Measurements from ENCODE around the gene INSIG1.

Gene INSIG1

DNA sequence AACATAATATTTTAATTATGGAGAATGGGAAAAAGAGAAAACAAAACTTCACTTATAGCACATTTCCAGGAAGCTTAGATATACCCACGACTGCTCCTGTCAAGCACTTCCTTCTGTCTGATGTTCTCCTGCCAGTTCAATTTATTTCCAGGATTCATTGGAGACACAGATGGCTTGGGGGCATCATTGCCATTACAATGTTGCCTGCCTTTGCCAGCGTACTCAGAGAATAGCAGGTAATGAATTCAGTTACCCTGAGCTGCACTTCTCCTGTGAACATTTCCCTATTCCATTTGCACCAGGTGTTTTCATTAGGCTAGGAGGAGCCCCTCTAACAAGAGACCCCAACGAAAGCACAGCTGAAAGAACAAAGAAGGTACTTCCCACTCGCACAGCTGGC lies 33.7 kb downstream of the INSIG1 start:
- no peaks in the 10 kb centered on the region for H3K36me3 ChIP-seq (ENCODE audit: control insufficient read depth, insufficient read depth, low read length)
- no peaks in the 10 kb centered on the region for H3K4me1 ChIP-seq (ENCODE audit: control insufficient read depth, insufficient read depth, low read length)
- no peak overlapping the region for H3K4me3 ChIP-seq (ENCODE audit: low read length)
- no peaks in the 10 kb centered on the region for H3K27me3 ChIP-seq (ENCODE audit: control insufficient read depth, insufficient read depth, low read length)
- H3K27ac ChIP-seq (ENCODE audit: low read depth, low read length) = no peak overlapping the region
- H3K9ac ChIP-seq (ENCODE audit: low read length) = no peak overlapping the region

DNA sequence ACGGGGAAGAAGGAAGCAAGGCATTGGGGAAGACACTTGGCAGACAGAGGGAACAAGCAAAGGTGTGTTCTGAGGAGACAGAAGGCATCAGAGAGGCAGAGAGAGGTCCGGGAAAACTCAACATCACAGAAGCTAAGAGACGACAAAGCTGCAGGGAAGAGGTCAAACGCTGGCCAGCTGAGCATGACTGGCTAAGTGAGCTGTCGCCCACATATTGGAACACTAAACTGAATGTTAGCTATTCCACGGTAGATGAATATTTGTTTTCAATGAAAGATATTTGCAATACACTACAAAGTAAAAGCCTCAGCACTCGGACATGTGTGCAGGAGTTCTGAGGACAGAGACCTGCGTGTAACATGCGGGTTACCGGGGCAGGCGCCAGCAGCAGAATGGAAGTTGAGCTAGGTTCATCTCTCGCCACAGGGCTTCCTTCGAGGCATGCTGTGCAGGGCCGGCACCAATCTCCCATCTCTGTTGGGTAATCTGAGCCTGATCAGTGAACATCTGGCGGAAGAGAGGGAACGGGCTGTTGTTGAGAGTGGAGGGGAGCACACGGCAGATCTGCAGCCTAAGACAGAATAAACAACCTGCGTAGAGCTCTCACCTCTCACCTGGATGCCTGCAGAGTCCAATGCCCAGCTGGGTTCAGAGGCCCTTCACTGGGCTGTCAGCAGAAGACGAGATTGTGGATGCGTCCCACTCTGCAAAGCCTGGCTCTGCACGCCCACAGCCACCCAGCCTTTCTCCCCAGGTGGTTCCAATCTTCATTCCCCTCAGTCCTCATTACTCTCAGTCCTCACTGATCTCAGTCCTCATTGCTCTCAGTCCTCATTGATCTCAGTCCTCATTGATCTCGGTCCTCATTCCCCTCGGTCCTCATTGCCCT lies 35.9 kb downstream of the INSIG1 start:
- H3K36me3 ChIP-seq (ENCODE audit: control insufficient read depth, insufficient read depth, low read length) = no peaks in the 10 kb centered on the region
- no peak overlapping the region for H3K27ac ChIP-seq (ENCODE audit: low read depth, low read length)
- H3K27me3 ChIP-seq (ENCODE audit: control insufficient read depth, insufficient read depth, low read length) = no peaks in the 10 kb centered on the region
- no peak overlapping the region for H3K9ac ChIP-seq (ENCODE audit: low read length)
- H3K4me1 ChIP-seq (ENCODE audit: control insufficient read depth, insufficient read depth, low read length) = no peaks in the 10 kb centered on the region
- no peak overlapping the region for H3K4me3 ChIP-seq (ENCODE audit: low read length)

DNA sequence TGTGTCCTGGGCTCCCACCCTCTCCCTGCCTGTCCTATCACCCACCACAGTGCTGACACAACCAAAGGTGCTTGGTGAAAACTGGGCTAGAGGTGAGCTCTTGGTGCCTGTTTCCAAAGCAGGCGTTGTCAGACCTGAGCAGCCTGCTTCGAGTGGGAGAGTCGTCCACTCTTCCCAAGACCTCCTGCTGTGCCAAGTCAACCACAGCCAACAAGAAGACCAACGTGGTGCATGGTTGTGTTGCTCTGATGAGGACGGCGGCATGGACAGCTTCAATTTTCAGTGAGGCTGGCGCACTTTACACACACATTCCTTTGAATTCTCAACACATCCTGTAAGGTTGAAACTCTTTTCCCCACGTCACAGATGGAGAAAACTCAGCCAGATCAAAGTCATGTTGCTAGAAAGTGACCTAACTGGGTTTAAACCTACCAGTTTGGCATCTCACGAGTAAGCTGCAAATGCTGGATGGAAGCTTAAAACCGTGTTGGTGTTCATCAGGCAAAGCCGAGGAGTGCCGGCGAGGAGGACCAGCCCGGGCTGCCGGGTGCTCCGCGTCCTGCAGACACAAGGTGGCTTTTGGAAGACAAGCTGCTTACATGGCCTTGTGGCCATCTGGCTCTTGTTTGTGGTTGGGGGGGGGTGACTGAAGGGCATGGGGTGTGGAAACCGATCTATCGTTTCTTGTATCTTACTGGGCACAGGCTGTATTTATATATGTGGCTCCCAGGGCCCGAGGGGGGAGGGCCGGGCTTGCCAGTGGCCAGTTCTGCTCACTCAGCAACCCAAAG lies 39.3 kb downstream of the INSIG1 start:
- Histone ChIP-seq H3K4me1 (ENCODE audit: control insufficient read depth, insufficient read depth, low read length) (no peaks in the 10 kb centered on the region), H3K27me3 (ENCODE audit: control insufficient read depth, insufficient read depth, low read length) (no peaks in the 10 kb centered on the region), H3K4me3 (ENCODE audit: low read length) (no peak overlapping the region), H3K9ac (ENCODE audit: low read length) (no peak overlapping the region), H3K27ac (ENCODE audit: low read depth, low read length) (no peak overlapping the region), H3K36me3 (ENCODE audit: control insufficient read depth, insufficient read depth, low read length) (no peaks in the 10 kb centered on the region)

DNA sequence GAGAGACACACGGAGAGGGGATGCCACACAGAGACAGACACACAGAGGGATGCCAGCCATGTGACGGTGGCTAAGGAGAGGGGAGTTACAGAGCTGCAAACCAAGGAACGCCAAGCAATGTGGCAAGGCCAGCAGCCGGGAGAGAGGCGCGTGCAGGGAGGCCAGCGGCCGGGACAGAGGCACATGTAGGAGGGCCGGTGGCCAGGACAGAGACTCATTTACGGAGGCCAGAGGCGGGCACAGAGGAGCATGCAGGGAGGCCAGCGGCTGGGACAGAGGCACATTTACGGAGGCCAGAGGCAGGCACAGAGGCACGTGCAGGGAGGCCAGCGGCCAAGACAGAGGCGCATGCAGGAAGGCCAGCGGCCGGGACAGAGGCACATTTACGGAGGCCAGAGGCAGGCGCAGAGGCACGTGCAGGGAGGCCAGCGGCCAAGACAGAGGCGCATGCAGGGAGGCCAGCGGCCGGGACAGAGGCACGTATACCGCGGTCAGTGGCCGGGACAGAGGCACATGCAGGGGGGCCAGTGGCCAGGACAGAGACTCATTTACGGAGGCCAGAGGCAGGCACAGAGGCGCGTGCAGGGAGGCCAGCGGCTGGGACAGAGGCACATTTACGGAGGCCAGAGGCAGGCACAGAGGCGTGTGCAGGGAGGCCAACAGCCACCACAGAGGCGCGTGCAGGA lies 40.4 kb downstream of the INSIG1 start:
- no peaks in the 10 kb centered on the region for H3K36me3 ChIP-seq (ENCODE audit: control insufficient read depth, insufficient read depth, low read length)
- H3K9ac ChIP-seq (ENCODE audit: low read length) = no peak overlapping the region
- H3K27me3 ChIP-seq (ENCODE audit: control insufficient read depth, insufficient read depth, low read length) = no peaks in the 10 kb centered on the region
- no peak overlapping the region for H3K27ac ChIP-seq (ENCODE audit: low read depth, low read length)
- H3K4me1 ChIP-seq (ENCODE audit: control insufficient read depth, insufficient read depth, low read length) = no peaks in the 10 kb centered on the region
- H3K4me3 ChIP-seq (ENCODE audit: low read length) = no peak overlapping the region

DNA sequence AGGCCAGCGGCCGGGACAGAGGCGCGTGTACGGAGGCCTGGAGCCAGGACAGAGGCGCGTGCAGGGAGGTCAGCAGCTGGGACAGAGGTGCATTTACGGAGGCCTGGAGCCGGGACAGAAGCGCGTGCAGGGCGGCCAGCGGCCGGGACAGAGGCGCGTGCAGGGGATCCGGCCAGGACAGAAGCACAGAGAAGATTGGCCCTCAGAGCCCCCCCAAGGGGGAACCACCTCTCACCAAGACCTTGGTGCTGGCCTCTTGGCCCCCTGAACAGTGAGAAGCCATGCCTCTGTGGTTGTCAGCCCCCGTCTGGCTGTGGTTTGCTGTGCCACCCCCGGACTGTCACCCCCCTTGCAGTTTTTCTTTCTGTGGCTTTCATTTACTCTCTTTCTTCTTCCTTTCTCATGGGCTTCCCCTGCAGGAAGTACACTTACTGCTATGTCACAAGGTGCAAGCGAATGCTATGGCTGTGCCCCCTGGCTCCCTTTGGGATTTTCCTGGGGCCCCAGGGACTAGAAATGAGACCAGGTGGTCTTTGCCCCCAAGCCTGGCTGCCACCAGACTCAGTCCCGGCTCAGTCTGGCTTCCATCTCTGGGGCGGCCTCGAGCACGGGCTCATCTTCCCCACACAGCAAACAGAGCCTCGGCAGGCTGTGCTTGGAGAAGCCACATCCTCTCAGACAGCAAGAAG lies 41.1 kb downstream of the INSIG1 start:
- Histone ChIP-seq H3K9ac (ENCODE audit: low read length) (no peak overlapping the region), H3K27me3 (ENCODE audit: control insufficient read depth, insufficient read depth, low read length) (no peaks in the 10 kb centered on the region), H3K4me3 (ENCODE audit: low read length) (no peak overlapping the region), H3K4me1 (ENCODE audit: control insufficient read depth, insufficient read depth, low read length) (no peaks in the 10 kb centered on the region), H3K27ac (ENCODE audit: low read depth, low read length) (no peak overlapping the region), H3K36me3 (ENCODE audit: control insufficient read depth, insufficient read depth, low read length) (no peaks in the 10 kb centered on the region)

DNA sequence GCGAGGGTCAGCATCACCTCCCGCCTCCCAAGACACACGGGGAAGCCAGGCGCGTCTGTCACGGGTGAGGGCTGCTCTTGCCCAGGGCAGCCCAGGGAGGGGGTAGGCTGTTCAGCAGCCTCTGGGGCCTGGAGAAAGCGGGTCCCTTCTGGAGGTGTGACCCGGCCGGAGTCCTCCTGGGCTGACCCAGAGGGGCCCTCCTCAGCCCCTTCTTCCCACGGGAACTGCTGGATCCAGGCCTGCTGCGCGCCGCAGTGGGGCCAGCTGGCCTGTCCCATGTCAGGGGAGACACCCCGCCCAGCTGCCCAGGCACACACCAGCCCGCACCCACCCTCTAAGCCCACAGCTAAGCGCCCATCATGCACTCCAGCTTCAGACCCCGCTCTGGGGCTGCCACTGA lies 41.8 kb downstream of the INSIG1 start:
- no peak overlapping the region for H3K9ac ChIP-seq (ENCODE audit: low read length)
- H3K27me3 ChIP-seq (ENCODE audit: control insufficient read depth, insufficient read depth, low read length) = no peaks in the 10 kb centered on the region
- H3K27ac ChIP-seq (ENCODE audit: low read depth, low read length) = no peak overlapping the region
- H3K36me3 ChIP-seq (ENCODE audit: control insufficient read depth, insufficient read depth, low read length) = no peaks in the 10 kb centered on the region
- no peaks in the 10 kb centered on the region for H3K4me1 ChIP-seq (ENCODE audit: control insufficient read depth, insufficient read depth, low read length)
- H3K4me3 ChIP-seq (ENCODE audit: low read length) = no peak overlapping the region

DNA sequence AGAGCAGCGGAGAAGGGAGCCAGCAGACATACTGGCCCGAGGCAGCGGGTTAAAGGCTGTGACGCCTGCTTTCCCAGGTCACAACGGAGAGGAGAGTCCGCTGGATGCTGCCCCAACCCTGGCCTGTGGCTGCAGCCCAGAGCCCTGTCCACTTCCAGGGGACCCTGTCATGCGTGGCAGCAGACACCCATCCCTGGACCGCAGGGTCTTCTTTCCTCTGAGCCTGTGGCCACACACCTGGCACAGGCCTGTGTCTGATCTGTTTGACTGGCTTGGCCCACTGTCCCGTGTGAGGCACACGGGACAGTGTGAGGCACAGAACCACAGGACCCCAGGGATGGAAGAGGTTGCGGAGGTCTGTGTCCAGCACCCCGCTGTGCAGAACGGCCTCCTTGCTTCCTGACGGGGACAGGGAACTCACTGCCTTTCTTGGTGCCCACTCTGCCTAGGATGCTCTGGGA lies 42.4 kb downstream of the INSIG1 start:
- Histone ChIP-seq H3K9ac (ENCODE audit: low read length) (no peak overlapping the region), H3K27me3 (ENCODE audit: control insufficient read depth, insufficient read depth, low read length) (no peaks in the 10 kb centered on the region), H3K27ac (ENCODE audit: low read depth, low read length) (no peak overlapping the region), H3K4me3 (ENCODE audit: low read length) (no peak overlapping the region), H3K36me3 (ENCODE audit: control insufficient read depth, insufficient read depth, low read length) (no peaks in the 10 kb centered on the region), H3K4me1 (ENCODE audit: control insufficient read depth, insufficient read depth, low read length) (peaks cover 2% of the 10 kb centered on the region)

DNA sequence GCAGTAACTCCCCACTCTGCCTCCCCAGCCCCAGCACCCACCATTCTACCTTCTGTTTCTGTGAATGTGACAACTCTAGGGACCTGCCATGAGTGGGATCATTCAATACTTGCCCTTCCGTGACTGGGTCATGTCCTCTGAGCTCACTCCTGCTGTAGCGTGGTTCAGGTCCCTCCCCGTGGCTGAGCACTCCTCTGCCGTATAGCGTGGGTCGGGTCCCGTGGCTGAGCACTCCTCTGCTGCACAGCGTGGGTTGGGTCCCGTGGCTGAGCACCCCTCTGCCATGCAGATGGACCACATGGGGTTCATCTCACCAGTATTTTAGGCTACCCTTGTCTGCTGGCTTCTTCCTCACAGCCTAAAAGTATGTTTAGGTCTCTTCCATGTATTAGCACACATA lies 43.0 kb downstream of the INSIG1 start:
- H3K9ac ChIP-seq (ENCODE audit: low read length) = no peak overlapping the region
- peaks cover 4% of the 10 kb centered on the region for H3K4me1 ChIP-seq (ENCODE audit: control insufficient read depth, insufficient read depth, low read length)
- no peak overlapping the region for H3K27ac ChIP-seq (ENCODE audit: low read depth, low read length)
- H3K36me3 ChIP-seq (ENCODE audit: control insufficient read depth, insufficient read depth, low read length) = no peaks in the 10 kb centered on the region
- no peak overlapping the region for H3K4me3 ChIP-seq (ENCODE audit: low read length)
- no peaks in the 10 kb centered on the region for H3K27me3 ChIP-seq (ENCODE audit: control insufficient read depth, insufficient read depth, low read length)

DNA sequence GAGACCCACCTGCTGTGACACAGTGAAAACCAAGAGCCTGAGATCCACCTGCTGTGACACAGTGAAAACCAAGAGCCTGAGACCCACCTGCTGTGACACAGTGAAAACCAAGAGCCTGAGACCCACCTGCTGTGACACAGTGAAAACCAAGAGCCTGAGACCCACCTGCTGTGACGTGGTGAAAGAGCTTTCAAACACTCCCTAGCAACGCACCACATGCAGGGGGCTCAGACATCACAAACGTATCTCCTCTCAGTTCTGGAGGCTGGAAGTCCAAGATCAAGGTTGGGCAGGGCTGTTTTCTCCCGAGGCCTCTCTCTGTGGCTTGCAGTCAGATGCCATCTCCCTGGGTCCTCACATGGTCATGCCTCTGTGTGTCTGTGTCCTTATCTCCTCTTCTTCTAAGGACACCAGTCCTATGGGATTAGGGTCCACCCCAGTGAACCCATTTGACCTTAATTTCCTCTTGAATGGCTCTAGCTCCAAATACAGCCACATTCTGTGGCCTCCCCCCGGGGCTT lies 43.8 kb downstream of the INSIG1 start:
- H3K4me1 ChIP-seq (ENCODE audit: control insufficient read depth, insufficient read depth, low read length) = peaks cover 4% of the 10 kb centered on the region
- no peak overlapping the region for H3K4me3 ChIP-seq (ENCODE audit: low read length)
- H3K36me3 ChIP-seq (ENCODE audit: control insufficient read depth, insufficient read depth, low read length) = no peaks in the 10 kb centered on the region
- H3K27ac ChIP-seq (ENCODE audit: low read depth, low read length) = no peak overlapping the region
- no peaks in the 10 kb centered on the region for H3K27me3 ChIP-seq (ENCODE audit: control insufficient read depth, insufficient read depth, low read length)
- no peak overlapping the region for H3K9ac ChIP-seq (ENCODE audit: low read length)

DNA sequence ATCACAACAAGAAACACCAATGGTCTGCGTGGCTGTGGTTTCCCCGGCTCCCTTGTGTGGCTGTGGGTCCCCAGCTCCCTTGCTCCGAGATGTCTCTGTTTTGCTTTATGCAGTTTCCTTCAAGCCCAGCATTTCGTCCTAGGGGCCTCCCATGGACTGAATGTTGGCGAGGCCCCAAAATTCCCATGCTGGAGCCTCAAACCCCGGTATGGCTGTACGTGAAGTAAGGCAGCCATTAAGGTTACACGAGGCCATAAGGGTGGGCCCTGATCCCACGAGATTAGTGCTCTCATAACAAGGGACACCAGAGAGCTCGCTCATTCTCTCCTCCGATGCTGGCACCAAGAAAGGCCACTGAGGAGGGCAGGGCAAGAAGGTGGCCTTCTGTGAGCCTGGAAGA lies 44.6 kb downstream of the INSIG1 start:
- Histone ChIP-seq H3K4me1 (ENCODE audit: control insufficient read depth, insufficient read depth, low read length) (peaks cover 4% of the 10 kb centered on the region), H3K36me3 (ENCODE audit: control insufficient read depth, insufficient read depth, low read length) (no peaks in the 10 kb centered on the region), H3K27me3 (ENCODE audit: control insufficient read depth, insufficient read depth, low read length) (no peaks in the 10 kb centered on the region), H3K27ac (ENCODE audit: low read depth, low read length) (no peak overlapping the region), H3K9ac (ENCODE audit: low read length) (no peak overlapping the region), H3K4me3 (ENCODE audit: low read length) (no peak overlapping the region)

DNA sequence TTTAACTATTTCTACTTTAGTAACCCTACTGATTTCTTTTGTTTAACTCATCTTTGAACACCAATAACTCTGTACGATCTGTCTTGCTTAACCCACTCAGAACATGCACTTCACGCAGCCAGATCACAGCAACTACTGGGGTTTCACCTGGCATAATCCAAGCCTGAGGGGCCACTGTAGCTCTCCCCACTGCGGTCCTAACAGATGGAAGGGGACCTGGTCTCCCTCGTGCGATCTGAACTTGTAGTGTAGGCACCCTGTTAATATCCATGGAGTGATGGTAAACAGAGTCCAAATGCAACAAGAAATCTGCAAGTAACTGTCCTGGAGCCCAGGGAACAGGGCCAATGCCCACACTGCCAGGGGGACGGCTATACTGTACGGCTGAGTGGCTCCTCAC lies 45.5 kb downstream of the INSIG1 start:
- no peak overlapping the region for H3K4me3 ChIP-seq (ENCODE audit: low read length)
- H3K36me3 ChIP-seq (ENCODE audit: control insufficient read depth, insufficient read depth, low read length) = no peaks in the 10 kb centered on the region
- H3K9ac ChIP-seq (ENCODE audit: low read length) = no peak overlapping the region
- H3K27ac ChIP-seq (ENCODE audit: low read depth, low read length) = no peak overlapping the region
- H3K4me1 ChIP-seq (ENCODE audit: control insufficient read depth, insufficient read depth, low read length) = peaks cover 4% of the 10 kb centered on the region
- H3K27me3 ChIP-seq (ENCODE audit: control insufficient read depth, insufficient read depth, low read length) = no peaks in the 10 kb centered on the region
